ENCODE data around the gene CTTN. TPM values are rescaled to one million over a fixed set of nuclear protein-coding genes. Genes with fewer than 3 reads are reported as not detected.

Gene CTTN
- total RNA-seq, 1 donor: 16.5 TPM

DNA sequence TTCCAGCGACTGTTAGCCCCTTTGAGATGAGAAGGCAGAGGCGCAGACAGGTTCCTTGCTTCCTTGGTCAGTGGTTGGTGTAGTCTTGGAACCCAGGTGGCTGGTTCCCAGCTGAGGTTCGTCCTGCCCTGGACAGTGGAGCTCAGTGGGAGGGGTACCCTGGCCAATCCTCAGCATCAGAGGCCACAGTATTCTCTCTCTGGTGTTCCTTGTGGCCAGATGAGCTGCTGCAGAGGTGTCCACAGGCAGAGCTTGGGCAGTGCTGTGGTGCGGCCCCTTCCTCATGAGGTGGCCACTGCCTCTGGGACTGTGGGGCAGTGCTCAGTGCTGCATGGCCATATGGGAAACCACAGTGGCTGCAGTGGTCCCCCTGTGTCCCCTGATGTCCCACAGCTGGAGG, 61.8 kb downstream of the CTTN start:
- no peaks in the 10 kb centered on the region for H3K27me3 ChIP-seq (ENCODE audit: insufficient read depth, low read length)
- no peaks in the 10 kb centered on the region for H3K4me1 ChIP-seq (ENCODE audit: insufficient read depth, low read length)
- H3K4me3 ChIP-seq (ENCODE audit: low read length): no peak overlapping the region
- no peaks in the 10 kb centered on the region for H3K9me3 ChIP-seq (ENCODE audit: low read depth, low read length)

DNA sequence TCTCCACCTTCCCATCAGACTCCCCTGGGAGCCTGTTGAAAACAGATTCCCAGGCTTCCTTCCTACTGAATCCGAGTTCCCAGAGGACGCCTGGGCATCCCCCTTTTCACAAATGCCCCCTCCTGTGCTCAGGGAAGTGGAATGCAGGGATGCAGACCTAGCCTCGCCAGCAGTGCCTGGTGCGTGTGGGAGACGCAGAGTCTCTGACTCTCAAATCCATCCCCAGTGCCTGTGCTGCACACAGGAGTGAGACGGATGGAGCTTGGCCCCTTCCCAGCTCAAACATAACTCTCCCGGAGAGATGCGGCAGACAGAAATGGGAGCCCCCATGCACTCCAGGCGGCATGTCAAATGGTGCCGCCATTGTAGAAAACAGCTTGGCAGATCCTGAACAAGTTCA, 62.6 kb downstream of the CTTN start:
- H3K9me3 ChIP-seq (ENCODE audit: low read depth, low read length): no peaks in the 10 kb centered on the region
- H3K4me3 ChIP-seq (ENCODE audit: low read length): no peak overlapping the region
- no peaks in the 10 kb centered on the region for H3K4me1 ChIP-seq (ENCODE audit: insufficient read depth, low read length)
- H3K27me3 ChIP-seq (ENCODE audit: insufficient read depth, low read length): no peaks in the 10 kb centered on the region

DNA sequence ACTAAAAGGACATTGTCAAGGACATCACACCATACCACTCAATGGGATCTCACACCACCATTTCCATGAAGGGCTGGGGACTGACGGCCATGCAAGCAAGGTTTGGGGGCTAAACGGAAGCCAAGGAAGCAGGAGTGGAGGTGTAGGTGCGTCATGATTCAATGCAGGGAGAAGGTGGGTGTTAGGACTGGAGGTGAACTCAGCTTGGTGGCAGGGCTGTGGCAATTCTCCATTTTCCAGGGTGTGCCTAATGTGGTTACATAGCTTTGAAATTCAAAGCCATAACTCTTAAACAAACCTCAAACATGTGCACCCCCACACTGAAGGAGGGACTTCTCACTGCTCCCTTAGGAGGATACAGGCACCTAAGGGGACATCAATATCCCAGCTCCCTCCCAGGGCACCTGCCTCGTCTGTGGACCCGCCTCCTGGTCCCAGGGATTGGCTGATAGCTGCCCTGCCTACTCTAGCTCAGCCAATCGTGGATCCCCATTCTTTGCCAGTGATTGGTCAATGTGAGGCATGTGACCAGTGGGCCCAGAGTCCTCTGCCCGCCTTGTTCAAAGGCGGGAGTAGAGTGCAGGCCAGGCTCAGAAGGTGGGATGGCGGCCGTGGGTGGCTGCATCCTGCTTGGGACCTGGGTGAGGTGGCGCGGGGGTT, 64.6 kb downstream of the CTTN start:
- H3K27me3 ChIP-seq (ENCODE audit: insufficient read depth, low read length): no peaks in the 10 kb centered on the region
- H3K4me3 ChIP-seq (ENCODE audit: low read length): no peak overlapping the region
- no peaks in the 10 kb centered on the region for H3K4me1 ChIP-seq (ENCODE audit: insufficient read depth, low read length)
- no peaks in the 10 kb centered on the region for H3K9me3 ChIP-seq (ENCODE audit: low read depth, low read length)

DNA sequence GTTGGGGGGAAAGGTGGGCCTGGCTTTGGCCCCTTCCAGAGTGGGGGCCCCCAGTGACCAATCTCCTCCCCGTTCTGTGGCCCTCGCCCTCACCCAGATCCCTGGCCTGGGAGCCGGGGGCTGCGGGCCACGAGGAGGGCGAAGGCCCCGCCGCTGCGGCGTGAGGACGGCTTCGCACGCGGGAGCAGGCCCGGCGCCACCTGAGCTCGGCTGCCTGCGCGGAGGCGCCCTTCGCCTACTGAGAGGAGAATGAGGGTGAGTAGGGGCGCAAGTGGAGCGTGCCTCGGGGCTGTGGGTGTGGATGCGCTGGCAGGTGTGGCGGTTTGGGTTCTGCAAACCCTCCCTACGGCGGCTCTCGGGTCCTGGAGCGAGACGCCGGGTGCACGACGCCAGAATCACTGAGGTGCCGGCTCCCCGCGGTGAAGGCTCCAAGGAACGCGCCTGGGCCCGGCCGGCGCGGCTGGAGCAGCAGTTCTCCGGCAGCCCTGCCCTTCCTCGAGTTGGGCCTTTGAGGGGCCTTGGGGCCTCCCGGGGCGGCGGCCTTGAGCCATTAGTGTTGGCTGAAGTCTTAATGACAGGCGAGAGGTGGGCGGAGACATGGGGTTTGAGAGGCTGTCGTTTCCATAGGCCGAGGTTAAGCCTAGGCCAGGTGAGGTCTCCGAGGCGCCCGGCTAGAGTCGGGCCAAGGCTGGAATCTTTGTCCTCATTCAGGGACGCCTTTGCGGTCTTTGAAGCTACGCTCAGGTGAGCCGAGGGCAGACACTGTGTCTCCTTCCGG, 65.3 kb downstream of the CTTN start:
- no peaks in the 10 kb centered on the region for H3K27me3 ChIP-seq (ENCODE audit: insufficient read depth, low read length)
- H3K4me1 ChIP-seq (ENCODE audit: insufficient read depth, low read length): no peaks in the 10 kb centered on the region
- no peaks in the 10 kb centered on the region for H3K9me3 ChIP-seq (ENCODE audit: low read depth, low read length)
- H3K4me3 ChIP-seq (ENCODE audit: low read length): no peak overlapping the region

DNA sequence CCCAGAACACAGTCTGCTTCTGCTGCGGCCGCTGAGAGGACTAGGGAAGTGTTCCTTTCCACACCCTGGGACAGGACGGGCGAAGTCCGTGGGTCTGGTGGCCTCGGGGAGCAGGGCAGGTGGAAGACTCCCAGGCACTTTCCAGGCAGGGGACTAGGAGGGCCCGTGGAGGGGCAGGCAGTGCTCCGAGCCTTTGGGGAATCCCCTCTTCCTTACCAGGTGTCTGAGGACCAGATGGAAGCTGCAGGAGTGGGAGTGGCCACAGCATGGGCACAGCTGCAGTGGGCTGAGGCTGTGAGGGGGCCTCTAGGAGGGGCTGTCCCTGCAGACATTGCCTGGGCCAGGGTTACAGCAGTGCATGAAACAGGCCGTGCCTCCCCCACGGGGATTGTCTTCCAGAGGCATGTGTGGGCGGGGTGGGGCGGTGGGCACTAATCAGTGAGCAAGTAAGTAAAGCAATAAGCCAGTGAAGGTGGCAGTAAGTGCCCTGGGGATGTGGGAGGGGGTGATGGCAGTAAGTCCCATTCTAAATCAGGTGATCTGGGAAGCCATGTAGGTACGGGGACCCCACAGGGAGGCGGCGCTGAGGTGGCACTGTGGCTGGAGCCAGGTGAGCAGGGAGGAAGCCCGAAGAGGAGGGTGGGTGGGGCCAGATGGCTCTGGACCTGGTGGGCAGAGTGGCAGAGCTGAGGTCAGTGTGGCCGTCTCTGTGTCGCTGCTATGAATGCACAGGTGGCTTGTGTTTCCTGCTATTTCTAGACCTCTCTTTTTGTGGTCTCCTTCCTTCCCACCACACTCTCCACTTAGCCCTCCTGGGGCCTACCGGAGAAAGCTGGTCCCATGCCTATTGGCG, 66.4 kb downstream of the CTTN start:
- Histone ChIP-seq H3K27me3 (ENCODE audit: insufficient read depth, low read length) (no peaks in the 10 kb centered on the region), H3K4me3 (ENCODE audit: low read length) (no peak overlapping the region), H3K9me3 (ENCODE audit: low read depth, low read length) (no peaks in the 10 kb centered on the region), H3K4me1 (ENCODE audit: insufficient read depth, low read length) (no peaks in the 10 kb centered on the region)

DNA sequence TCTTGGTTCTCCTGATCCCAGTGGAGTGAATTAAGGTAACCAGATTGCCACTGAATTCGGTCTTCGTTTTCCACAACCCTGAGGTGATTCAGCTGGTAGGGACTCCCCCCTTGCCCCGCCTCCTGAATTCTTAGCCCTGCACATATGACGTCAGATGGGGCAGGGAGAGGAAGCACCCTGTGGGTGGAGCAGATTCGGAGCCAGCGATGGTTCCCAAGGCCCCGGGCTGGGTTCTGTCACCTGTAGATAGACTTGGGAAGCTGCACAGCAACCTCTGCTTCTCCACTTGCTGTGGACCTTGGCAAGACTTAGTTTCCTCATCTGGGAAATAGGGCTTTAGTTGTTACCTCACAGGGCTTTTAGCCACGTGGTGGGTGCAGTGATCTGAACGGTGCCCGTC, 67.8 kb downstream of the CTTN start:
- no peaks in the 10 kb centered on the region for H3K9me3 ChIP-seq (ENCODE audit: low read depth, low read length)
- no peaks in the 10 kb centered on the region for H3K27me3 ChIP-seq (ENCODE audit: insufficient read depth, low read length)
- no peak overlapping the region for H3K4me3 ChIP-seq (ENCODE audit: low read length)
- no peaks in the 10 kb centered on the region for H3K4me1 ChIP-seq (ENCODE audit: insufficient read depth, low read length)

DNA sequence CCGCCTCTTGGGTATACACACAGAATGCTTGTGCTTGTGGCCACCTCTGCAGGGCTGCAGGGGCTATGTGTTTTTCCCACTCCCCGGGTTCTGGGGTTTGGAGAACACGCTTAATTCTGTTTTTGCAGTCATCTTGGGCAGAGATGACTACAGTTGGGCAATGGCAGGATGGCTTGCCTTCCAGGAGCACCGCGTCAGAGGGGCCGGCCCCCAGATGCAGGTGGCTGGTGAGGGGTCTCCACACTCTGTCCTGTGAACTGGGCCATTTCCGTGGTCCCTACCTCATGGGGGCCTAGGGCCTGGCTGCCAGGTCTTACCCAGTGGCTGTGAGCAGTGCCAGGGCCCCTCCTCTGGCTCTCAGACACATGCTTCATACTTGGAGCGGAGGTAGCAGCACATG, 68.3 kb downstream of the CTTN start:
- no peaks in the 10 kb centered on the region for H3K9me3 ChIP-seq (ENCODE audit: low read depth, low read length)
- H3K4me1 ChIP-seq (ENCODE audit: insufficient read depth, low read length): no peaks in the 10 kb centered on the region
- no peak overlapping the region for H3K4me3 ChIP-seq (ENCODE audit: low read length)
- no peaks in the 10 kb centered on the region for H3K27me3 ChIP-seq (ENCODE audit: insufficient read depth, low read length)

DNA sequence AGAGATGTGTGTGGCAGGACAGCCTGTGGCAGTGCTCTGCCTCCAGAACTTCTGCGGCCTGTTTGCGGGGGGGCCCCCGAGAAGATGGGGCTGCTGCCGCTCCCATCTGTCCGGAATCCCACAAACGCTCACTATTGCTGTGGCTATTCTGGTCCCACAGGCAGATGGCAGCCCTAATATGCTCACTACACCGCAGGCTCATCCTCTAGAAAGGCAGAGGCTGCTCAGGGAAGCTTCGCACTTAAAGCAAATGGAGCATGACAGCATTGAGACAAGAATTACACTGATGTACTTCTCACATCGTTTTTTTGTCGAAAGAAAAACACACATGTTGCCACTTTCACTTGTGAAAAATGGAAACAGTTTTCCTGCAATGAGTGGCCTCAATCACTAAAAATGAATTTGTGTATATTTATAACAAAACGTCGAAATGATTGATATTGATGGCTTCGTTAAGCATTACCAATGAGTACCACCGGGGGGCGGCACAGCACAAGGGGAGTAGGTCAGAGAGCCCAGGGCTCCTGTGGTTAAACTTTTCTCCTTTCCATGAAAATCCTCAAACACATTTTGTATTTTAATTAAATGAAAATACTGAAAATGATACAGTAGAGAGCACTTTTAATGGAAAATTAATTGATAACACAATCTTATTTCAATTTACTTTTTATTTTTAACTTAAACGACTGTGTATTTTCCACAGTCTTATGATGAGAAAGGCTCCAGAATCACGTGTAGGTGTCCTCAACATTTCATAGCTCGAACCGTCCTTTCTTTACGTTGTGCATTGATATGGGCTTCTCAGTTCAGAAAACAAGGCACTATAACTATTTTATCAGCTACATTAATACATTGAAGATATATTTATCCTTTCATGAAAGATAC, 69.1 kb downstream of the CTTN start:
- Histone ChIP-seq H3K4me1 (ENCODE audit: insufficient read depth, low read length) (no peaks in the 10 kb centered on the region), H3K4me3 (ENCODE audit: low read length) (no peak overlapping the region), H3K27me3 (ENCODE audit: insufficient read depth, low read length) (no peaks in the 10 kb centered on the region), H3K9me3 (ENCODE audit: low read depth, low read length) (no peaks in the 10 kb centered on the region)

DNA sequence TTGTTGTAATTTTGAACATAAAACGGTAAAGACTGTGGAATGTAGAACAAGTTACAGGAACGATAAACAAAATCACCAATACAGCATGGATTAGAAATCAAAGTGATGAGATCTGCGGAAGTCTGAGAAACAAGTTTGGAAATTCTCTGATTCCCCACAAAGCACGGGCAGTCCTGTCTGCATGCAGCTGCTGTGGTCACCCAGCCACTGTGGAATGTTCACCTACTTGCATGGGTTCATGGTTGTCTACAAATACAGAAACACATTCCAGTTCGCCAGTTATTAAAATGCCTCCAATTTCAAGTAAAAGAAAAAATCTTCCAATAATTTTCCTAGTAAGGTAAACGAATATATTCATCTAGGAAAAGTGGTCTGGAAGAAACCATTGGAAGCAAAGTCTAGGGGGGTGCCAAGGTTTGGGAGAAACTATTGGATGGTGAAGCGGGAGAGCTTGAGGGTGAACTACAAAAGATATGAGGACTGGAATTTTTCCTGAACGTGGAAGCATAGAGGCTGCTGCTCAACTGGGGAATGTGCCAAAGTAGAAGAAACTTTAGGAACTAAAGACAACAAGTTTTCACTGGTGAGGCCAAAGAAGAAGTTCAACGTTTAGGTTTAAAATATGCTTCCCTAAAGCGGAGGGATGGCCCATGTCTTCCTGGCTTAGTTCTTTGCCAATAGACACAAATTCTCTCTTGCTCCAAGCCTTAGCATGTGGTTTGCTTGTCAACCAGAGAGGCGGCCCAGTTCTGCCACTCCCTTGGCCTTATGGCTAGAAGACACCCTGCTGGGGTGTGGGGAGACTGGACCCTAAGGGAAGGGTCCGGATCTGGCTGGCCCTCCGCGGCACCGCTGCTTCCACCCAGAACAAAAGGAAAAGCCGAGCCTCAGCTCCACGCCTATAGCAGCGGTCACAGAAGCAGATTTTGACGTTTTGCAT, 70.2 kb downstream of the CTTN start:
- no peaks in the 10 kb centered on the region for H3K9me3 ChIP-seq (ENCODE audit: low read depth, low read length)
- no peak overlapping the region for H3K4me3 ChIP-seq (ENCODE audit: low read length)
- H3K4me1 ChIP-seq (ENCODE audit: insufficient read depth, low read length): no peaks in the 10 kb centered on the region
- no peaks in the 10 kb centered on the region for H3K27me3 ChIP-seq (ENCODE audit: insufficient read depth, low read length)

DNA sequence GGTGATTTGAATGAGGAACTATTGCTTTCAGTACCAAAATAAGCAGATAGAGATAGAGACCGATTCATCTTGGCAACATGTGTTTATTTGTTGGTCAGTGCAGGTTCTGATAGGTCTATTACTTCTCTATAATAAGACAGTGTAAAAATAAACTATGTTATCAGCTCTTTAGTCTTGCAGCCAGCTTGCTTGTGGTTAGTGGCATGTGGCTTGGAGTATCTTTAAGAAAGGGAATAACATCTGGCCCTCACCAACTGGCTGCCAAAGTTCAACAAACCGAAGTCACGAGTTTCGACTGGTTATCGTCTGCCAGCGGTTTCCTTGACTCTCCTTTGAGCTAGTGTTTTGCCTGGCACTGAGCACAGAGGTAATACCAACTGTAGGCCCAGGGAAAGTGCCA, 71.8 kb downstream of the CTTN start:
- Histone ChIP-seq H3K4me3 (ENCODE audit: low read length) (no peak overlapping the region), H3K4me1 (ENCODE audit: insufficient read depth, low read length) (no peaks in the 10 kb centered on the region), H3K27me3 (ENCODE audit: insufficient read depth, low read length) (no peaks in the 10 kb centered on the region), H3K9me3 (ENCODE audit: low read depth, low read length) (no peaks in the 10 kb centered on the region)

DNA sequence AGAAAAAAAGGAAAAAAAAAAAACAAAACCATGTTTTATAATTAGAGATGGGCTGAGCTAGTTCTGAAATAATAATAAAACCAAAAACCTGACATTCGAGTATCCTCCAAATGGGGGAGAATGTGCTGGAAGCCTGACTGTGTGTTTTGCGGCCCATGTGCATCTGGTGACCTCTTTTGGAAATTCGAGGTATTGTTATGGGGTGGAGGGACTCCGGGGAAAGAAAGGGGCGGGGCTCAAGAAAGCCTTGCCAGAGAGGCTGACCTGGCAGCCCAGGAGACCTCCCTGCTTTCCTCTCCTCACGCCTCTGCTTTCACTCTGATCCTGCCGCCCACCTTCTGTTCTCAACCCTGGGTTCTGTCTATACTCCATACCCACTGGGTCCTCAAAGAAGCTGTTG, 72.9 kb downstream of the CTTN start:
- Histone ChIP-seq H3K27me3 (ENCODE audit: insufficient read depth, low read length) (no peaks in the 10 kb centered on the region), H3K9me3 (ENCODE audit: low read depth, low read length) (no peaks in the 10 kb centered on the region), H3K4me3 (ENCODE audit: low read length) (no peak overlapping the region), H3K4me1 (ENCODE audit: insufficient read depth, low read length) (no peaks in the 10 kb centered on the region)

DNA sequence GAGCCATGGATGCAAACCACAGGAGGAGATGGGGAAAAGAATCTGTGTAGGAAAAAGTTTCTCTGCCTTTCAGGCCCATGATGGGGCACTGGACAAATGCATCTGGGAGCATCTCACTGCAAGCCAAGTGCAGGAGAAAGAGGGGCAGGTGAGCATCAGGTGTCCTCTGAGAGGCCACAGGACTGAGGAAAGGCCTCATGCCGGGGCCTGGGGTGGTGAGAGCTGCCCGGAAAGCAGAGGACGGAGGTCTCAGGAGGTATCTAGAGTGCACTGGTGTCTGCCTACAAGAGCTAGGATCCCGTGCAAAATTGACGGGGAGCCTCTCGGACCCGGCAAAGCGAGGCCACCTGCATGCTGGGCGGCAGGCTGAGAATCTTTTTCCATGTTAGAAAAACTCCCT, 73.9 kb downstream of the CTTN start:
- Histone ChIP-seq H3K27me3 (ENCODE audit: insufficient read depth, low read length) (no peaks in the 10 kb centered on the region), H3K4me1 (ENCODE audit: insufficient read depth, low read length) (no peaks in the 10 kb centered on the region), H3K9me3 (ENCODE audit: low read depth, low read length) (no peaks in the 10 kb centered on the region), H3K4me3 (ENCODE audit: low read length) (no peak overlapping the region)

DNA sequence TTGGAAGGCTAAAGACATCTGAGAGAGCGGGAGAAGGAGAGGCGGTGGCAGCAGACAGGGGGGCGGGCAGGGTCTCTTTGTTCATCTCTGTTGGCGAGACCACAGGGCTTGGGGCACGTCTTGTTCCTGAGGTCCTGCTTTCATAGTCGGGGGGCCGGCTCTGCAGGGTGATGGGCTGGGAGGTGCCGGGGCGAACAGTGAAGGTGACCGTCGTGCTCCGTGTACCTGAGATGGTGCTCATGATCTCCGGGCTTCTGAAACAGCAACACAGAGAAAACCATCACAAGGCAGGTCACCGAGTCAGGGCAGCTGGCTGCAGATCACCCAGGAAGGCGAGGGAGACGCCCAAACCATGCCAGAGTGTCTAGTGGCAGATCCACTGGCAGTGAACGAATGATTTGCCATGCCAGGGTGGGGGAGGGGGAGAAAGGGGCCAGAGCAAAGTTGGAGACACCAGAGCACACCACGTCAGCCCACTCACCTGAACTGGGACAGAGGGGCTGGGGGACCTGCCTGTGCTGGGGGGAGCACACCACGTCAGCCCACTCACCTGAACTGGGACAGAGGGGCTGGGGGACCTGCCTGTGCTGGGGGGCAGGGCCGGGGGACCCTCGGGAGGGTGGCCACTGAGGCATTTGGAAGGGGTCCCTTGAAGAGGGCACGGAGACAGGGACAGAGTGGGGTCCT, 75.0 kb downstream of the CTTN start:
- Histone ChIP-seq H3K27me3 (ENCODE audit: insufficient read depth, low read length) (no peaks in the 10 kb centered on the region), H3K4me1 (ENCODE audit: insufficient read depth, low read length) (no peaks in the 10 kb centered on the region), H3K4me3 (ENCODE audit: low read length) (no peak overlapping the region), H3K9me3 (ENCODE audit: low read depth, low read length) (no peaks in the 10 kb centered on the region)

Data from mononuclear cell (primary cell).